AG04449 (cell line): ENCODE data around the gene CD3G.
"Not testable (repeated sequence)": the region's sequence is repeated elsewhere in the genome, so short reads cannot be mapped to it uniquely, and the experiment has no call there.

ENCODE experiments used
- CTCF ChIA-PET: fragments of 350-600 bp; formaldehyde crosslinking; extraction: SDS; loops from one replicate; lab custom pipeline; 2021; ENCODE audit warnings: antibody characterized with exemption; lab: Yijun Ruan, JAX
- POLR2A ChIA-PET: fragments of 400-600, 350-600 bp; formaldehyde crosslinking; extraction: SDS; loops from one replicate; lab custom pipeline; 2020; ENCODE audit warnings: antibody characterized with exemption, inconsistent platforms; lab: Yijun Ruan, JAX
- DNase-seq: peaks from one replicate; pipeline ENCODE4 v3.0.0-alpha.2; 2010; ENCODE audit warnings: low read depth, low spot score
- H3K4me3 ChIP-seq: 2 replicates; pipeline ENCODE4 v1.5.1; 2011; ENCODE audit warnings: low read depth, mild to moderate bottlenecking, control low read depth, low read length
- CTCF ChIP-seq: IDR thresholded peaks from one replicate; pipeline ENCODE4 v1.5.1; 2011; ENCODE audit warnings: mild to moderate bottlenecking, moderate library complexity, low read length, control low read depth, inconsistent platforms; ENCODE audit not compliant: insufficient read depth; ENCODE audit errors: missing control alignments

CD3G gene

GRCh38 chr11:118304568-118305248 lies 39.4 kb upstream of the CD3G start, which contains the start of gene CD3E:
TSS of gene CD3E (plus strand) at chr11:118304730. CDS start at chr11:118304953, 223 bp downstream.
- TF ChIP-seq CTCF: no peak
- DNase-seq: no peak
- ChIA-PET POLR2A (no interaction called here), CTCF (interaction anchor here (0.7 to 2.2 kb wide), 2 partner anchors 9 to 106 kb away, joined by 3 to 7 read pairs; no protein-coding TSS in a partner anchor)
- no peak within 1 kb of the TSS for H3K4me3 ChIP-seq

- CTCF ChIA-PET: interaction anchor here (1.0 kb wide), 1 partner anchor 10 kb away, joined by 4 read pairs; no protein-coding TSS in a partner anchor
- POLR2A ChIA-PET: no interaction called here
- H3K4me3 ChIP-seq: no peak overlapping the region
- no peak for DNase-seq
- TF ChIP-seq CTCF: no peak
Observed at GRCh38 chr11:118305726-118306125, 38.4 kb upstream of the CD3G start.

GRCh38 chr11:118306556-118306955 lies 37.6 kb upstream of the CD3G start:
- no peak for TF ChIP-seq CTCF
- no peak for DNase-seq
- POLR2A ChIA-PET: no interaction called here
- no peak overlapping the region for H3K4me3 ChIP-seq
- CTCF ChIA-PET: interaction anchor here (1.0 kb wide), 1 partner anchor 11 kb away, joined by 4 read pairs; no protein-coding TSS in a partner anchor

GRCh38 chr11:118308995-118309528 lies 35.1 kb upstream of the CD3G start:
- POLR2A ChIA-PET, DNase-seq, H3K4me3 ChIP-seq: not testable (repeated sequence)
- CTCF ChIA-PET: interaction anchor here (1.0 to 1.2 kb wide), 2 partner anchors 10 to 13 kb away, joined by 3 read pairs; no protein-coding TSS in a partner anchor

GRCh38 chr11:118310271-118310670 lies 33.9 kb upstream of the CD3G start:
- no peak for DNase-seq
- POLR2A ChIA-PET: no interaction called here
- TF ChIP-seq CTCF: no peak
- no peak overlapping the region for H3K4me3 ChIP-seq
- CTCF ChIA-PET: no interaction called here

GRCh38 chr11:118310781-118311485 lies 33.2 kb upstream of the CD3G start:
- ChIA-PET CTCF (interaction anchor here (1.0 kb wide), 1 partner anchor 15 kb away, joined by 5 read pairs; no protein-coding TSS in a partner anchor), POLR2A (no interaction called here)
- no peak overlapping the region for H3K4me3 ChIP-seq
- DNase-seq: no peak
- no peak for TF ChIP-seq CTCF
